CD4-positive, CD25-positive, alpha-beta regulatory T cell (primary cell): ENCODE data around the gene BOC. TPM values are rescaled to one million over a fixed set of nuclear protein-coding genes. Genes with fewer than 3 reads are reported as not detected.

Source experiments
- ATAC-seq, 2 donors: fragments of 150-1000 bp; cut with Tn5 transposase; one replicate each; pipeline ENCODE4 v1.10.0; 2021; ENCODE audit warnings: low read depth in 2 of 2, moderate number of reproducible peaks in 2 of 2, moderate library complexity in 1 of 2
- DNase-seq, 3 donors: peaks; one replicate each; pipeline versions ENCODE4 v3.0.0 to v3.0.0-alpha.2; 2012 to 2022; ENCODE audit warnings: mixed read lengths in 1 of 3
- H3K27ac ChIP-seq: one replicate; pipeline ENCODE4 v1.7.0; 2013; ENCODE audit warnings: mild to moderate bottlenecking, low read length; ENCODE audit not compliant: insufficient read depth, poor library complexity, severe bottlenecking
- H3K27me3 ChIP-seq: one replicate; pipeline ENCODE4 v1.7.0; 2013; ENCODE audit warnings: low read length; ENCODE audit not compliant: control insufficient read depth, insufficient read depth
- H3K36me3 ChIP-seq: one replicate; pipeline ENCODE4 v1.7.0; 2013; ENCODE audit warnings: mild to moderate bottlenecking, low read length, moderate library complexity; ENCODE audit not compliant: control insufficient read depth, insufficient read depth
- H3K4me1 ChIP-seq: 2 replicates; pipeline ENCODE4 v1.7.0; 2013; ENCODE audit warnings: mild to moderate bottlenecking, low read length; ENCODE audit not compliant: insufficient read depth, control insufficient read depth, poor library complexity, severe bottlenecking
- H3K4me3 ChIP-seq: one replicate; pipeline ENCODE4 v1.7.0; 2013; ENCODE audit warnings: low read depth, mild to moderate bottlenecking, low read length, moderate library complexity
- H3K9me3 ChIP-seq, 2 experiments: 1 replicate in 1 of 2; 2 replicates in 1 of 2; pipeline ENCODE4 v1.7.0; 2013; ENCODE audit warnings: low read length in 2 of 2, mild to moderate bottlenecking in 1 of 2, moderate library complexity in 1 of 2; ENCODE audit not compliant: control insufficient read depth in 2 of 2
- H3K27ac Mint-ChIP-seq, 3 donors: one replicate each; pipeline ENCODE4 v1.8.0; 2020 to 2022; ENCODE audit warnings: mild to moderate bottlenecking in 3 of 3, mixed read lengths in 3 of 3, moderate library complexity in 2 of 3
- H3K27me3 Mint-ChIP-seq: one replicate; pipeline ENCODE4 v1.8.0; 2022; ENCODE audit warnings: mild to moderate bottlenecking, mixed read lengths
- H3K36me3 Mint-ChIP-seq: one replicate; pipeline ENCODE4 v1.8.0; 2020; ENCODE audit warnings: mixed read lengths
- H3K4me1 Mint-ChIP-seq, 4 donors: one replicate each; pipeline ENCODE4 v1.8.0; 2020 to 2022; ENCODE audit warnings: mixed read lengths in 4 of 4, mild to moderate bottlenecking in 1 of 4
- H3K4me3 Mint-ChIP-seq, 4 donors: one replicate each; pipeline ENCODE4 v1.8.0; 2020 to 2022; ENCODE audit warnings: mild to moderate bottlenecking in 4 of 4, mixed read lengths in 4 of 4, moderate library complexity in 3 of 4
- H3K9me3 Mint-ChIP-seq, 7 donors: one replicate each; pipeline ENCODE4 v1.8.0; 2020 to 2022; ENCODE audit warnings: mixed read lengths in 7 of 7, mild to moderate bottlenecking in 3 of 7, moderate library complexity in 2 of 7
- polyA plus RNA-seq, 4 donors: library from polyadenylated mRNA; unstranded; fragments of 300-500 nt; fragmentation: Illumina TruSeq; gene quantifications; one replicate each; pipeline ENCODE4 v1.2.3, GENCODE V29; 2021
- total RNA-seq: library from RNA; stranded (reverse); gene quantifications from one replicate; pipeline ENCODE4 v1.2.3, GENCODE V29; 2022

Gene BOC
- total and polyA plus RNA-seq, 5 donors from 2014 or later = not detected

DNA sequence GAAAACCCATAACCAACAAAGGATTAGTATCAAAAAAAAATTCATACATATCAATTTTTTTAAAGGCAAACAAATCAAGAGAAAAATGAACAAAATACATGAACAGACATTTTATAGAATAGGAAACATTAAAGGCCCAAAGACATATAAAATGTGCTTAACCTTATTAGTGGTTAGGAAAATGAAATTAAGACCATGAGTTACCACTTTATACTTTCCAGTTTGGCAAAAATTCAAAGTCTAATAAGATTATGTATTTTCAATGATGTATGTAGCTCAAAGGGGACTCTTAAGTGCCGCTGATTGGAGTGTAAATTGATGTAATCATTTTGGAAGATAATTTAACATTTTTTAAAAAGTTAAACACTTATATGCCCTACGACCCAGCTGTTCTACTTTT, 89.2 kb downstream of the BOC start:
- H3K9me3 ChIP-seq = no peaks in the 10 kb centered on the region
- Mint-ChIP-seq H3K27me3 (no peaks in the 10 kb centered on the region), H3K4me3 (no peak overlapping the region), H3K36me3 (peaks cover 28% of the 10 kb centered on the region), H3K27ac (no peak overlapping the region), H3K4me1 (no peaks in the 10 kb centered on the region), H3K9me3 (peaks cover 0 to 1% (median 0%) of the 10 kb centered on the region in 7 donors)
- H3K4me3 ChIP-seq = no peak overlapping the region
- no peaks in the 10 kb centered on the region for H3K27me3 ChIP-seq
- DNase-seq = no peak
- no peak overlapping the region for H3K27ac ChIP-seq
- H3K36me3 ChIP-seq = peaks cover 2% of the 10 kb centered on the region
- H3K4me1 ChIP-seq = no peaks in the 10 kb centered on the region
- ATAC-seq = no peak

DNA sequence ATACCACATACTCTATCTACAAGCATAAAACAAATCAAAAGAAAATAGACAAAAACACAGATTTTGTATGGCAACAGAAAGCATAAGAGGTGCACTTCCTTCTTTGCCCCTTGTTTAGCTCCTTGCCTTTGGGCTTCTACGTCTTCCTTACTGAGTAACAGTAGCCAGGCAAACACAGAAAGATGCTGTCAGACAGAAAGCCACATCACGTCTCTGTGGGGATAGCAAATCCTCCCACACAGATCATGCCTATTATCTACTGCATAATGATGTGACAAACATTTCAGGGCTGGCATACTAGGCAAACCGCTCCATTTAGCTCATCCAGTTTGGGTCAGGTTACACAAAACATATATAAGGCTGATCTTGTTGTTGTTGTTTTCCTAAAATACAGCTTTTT, 92.7 kb downstream of the BOC start:
- H3K4me1 Mint-ChIP-seq = peaks cover 0 to 2% (median 0%) of the 10 kb centered on the region in 4 donors

DNA sequence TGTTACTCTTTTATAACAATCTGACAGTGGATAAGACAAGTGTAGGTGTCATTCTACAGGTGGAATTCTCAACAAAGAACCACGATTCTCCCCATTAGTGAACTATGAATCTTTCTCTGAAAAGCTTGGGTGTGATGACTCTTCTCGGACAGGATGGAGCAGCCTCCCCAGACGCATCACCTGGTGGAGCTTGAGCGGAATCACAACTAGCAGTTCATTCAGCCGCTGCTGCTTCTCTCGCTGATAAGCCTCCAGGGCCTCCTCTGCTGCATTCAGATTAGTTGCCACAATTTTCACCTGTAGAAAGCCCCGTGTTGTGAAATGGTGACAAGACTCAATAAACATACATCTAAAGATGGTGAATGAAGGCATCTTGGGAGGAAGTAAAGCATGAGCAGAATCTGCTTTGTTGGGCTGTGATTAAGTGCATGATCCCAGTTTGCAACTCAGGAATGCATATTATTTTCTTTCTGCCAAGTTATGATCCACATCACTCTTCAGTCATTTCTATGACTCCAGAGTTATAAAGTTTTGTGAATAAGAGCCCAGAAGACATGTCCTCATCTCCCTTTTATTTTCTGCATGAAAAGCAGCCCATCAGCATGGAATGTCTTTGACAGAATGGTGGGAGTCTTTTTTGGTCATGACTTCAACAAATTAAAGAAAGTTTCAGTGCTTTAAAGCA, 93.6 kb downstream of the BOC start:
- DNase-seq = no peak
- H3K36me3 Mint-ChIP-seq = peaks cover 32% of the 10 kb centered on the region
- H3K36me3 ChIP-seq = peaks cover 2% of the 10 kb centered on the region
- no peaks in the 10 kb centered on the region for H3K9me3 ChIP-seq
- peaks cover 0 to 4% (median 0%) of the 10 kb centered on the region in 4 donors for H3K4me1 Mint-ChIP-seq
- no peaks in the 10 kb centered on the region for H3K27me3 ChIP-seq
- H3K27me3 Mint-ChIP-seq = no peaks in the 10 kb centered on the region
- H3K4me1 ChIP-seq = no peaks in the 10 kb centered on the region
- no peak overlapping the region for H3K4me3 Mint-ChIP-seq
- H3K9me3 Mint-ChIP-seq = no peaks in the 10 kb centered on the region
- no peak overlapping the region for H3K4me3 ChIP-seq
- H3K27ac ChIP-seq = no peak overlapping the region
- no peak for ATAC-seq
- H3K27ac Mint-ChIP-seq = no peak overlapping the region

More for the DNA sequence above, 92.7 kb downstream of the BOC start:
- no peak overlapping the region for H3K27ac Mint-ChIP-seq
- H3K4me3 Mint-ChIP-seq = no peak overlapping the region
- no peaks in the 10 kb centered on the region for H3K27me3 ChIP-seq
- peaks cover 2% of the 10 kb centered on the region for H3K36me3 ChIP-seq
- no peaks in the 10 kb centered on the region for H3K27me3 Mint-ChIP-seq
- H3K4me3 ChIP-seq = no peak overlapping the region
- H3K4me1 ChIP-seq = no peaks in the 10 kb centered on the region
- ATAC-seq (no peak), DNase-seq (no peak)
- no peaks in the 10 kb centered on the region for H3K9me3 ChIP-seq
- no peak overlapping the region for H3K27ac ChIP-seq
- peaks cover 28% of the 10 kb centered on the region for H3K36me3 Mint-ChIP-seq
- H3K9me3 Mint-ChIP-seq = no peaks in the 10 kb centered on the region

DNA sequence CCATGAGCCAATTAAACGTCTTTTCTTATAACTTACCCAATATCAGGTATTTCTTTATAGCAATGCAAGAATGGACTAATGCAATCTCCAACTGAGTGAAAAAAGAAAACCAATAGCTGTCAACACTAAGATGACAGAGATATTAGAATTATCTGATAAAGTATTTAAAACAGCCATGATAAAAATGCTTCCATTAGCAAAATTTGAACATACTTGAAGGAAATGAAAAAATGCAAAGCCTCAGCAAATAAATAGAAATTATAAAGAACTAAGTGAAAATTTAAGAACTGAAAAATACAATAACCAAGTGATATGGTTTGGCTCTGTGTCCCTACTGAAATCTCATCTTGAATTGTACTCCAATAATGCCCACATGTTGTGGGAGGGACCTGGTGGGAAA, 99.6 kb downstream of the BOC start:
- DNase-seq = no peak
- H3K4me1 ChIP-seq = no peaks in the 10 kb centered on the region
- no peaks in the 10 kb centered on the region for H3K27me3 Mint-ChIP-seq
- H3K27me3 ChIP-seq = no peaks in the 10 kb centered on the region
- peaks cover 10 to 11% of the 10 kb centered on the region in 2 experiments for H3K9me3 ChIP-seq
- no peak for ATAC-seq
- peaks cover 0 to 6% (median 2%) of the 10 kb centered on the region in 4 donors for H3K4me1 Mint-ChIP-seq
- no peak overlapping the region for H3K4me3 ChIP-seq
- H3K9me3 Mint-ChIP-seq = peaks cover 0 to 21% (median 12%) of the 10 kb centered on the region in 7 donors
- H3K27ac Mint-ChIP-seq = no peak overlapping the region
- H3K36me3 ChIP-seq = no peaks in the 10 kb centered on the region
- no peak overlapping the region for H3K27ac ChIP-seq
- H3K4me3 Mint-ChIP-seq = no peak overlapping the region
- H3K36me3 Mint-ChIP-seq = peaks cover 51% of the 10 kb centered on the region

DNA sequence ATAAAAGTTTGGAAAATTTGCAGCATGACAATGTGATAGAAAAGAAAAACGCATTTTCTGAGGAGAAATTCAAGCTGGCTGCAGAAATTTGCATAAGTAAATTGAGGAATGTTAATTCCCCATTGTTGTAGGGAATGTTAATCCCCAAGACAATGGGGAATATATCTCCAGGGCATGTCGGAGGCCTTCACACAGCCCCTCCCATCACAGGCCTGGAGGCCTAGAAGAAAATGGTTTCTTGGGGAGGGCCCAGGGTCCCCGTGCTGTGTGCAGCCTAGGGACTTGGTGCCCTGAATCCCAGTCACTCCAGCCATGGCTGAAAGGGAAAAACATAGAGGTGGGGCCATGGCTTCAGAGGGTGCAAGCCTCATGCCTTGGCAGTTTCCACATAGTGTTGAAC, 101.1 kb downstream of the BOC start:
- H3K27me3 Mint-ChIP-seq = no peaks in the 10 kb centered on the region
- Histone ChIP-seq H3K9me3 (peaks cover 13% of the 10 kb centered on the region in 2 experiments), H3K4me1 (no peaks in the 10 kb centered on the region), H3K27ac (no peak overlapping the region), H3K36me3 (no peaks in the 10 kb centered on the region), H3K27me3 (no peaks in the 10 kb centered on the region), H3K4me3 (no peak overlapping the region)
- ATAC-seq (no peak), DNase-seq (no peak)
- peaks cover 0 to 24% (median 13%) of the 10 kb centered on the region in 7 donors for H3K9me3 Mint-ChIP-seq
- H3K4me3 Mint-ChIP-seq = no peak overlapping the region
- H3K27ac Mint-ChIP-seq = no peak overlapping the region
- peaks cover 0 to 6% (median 2%) of the 10 kb centered on the region in 4 donors for H3K4me1 Mint-ChIP-seq
- H3K36me3 Mint-ChIP-seq = peaks cover 47% of the 10 kb centered on the region

DNA sequence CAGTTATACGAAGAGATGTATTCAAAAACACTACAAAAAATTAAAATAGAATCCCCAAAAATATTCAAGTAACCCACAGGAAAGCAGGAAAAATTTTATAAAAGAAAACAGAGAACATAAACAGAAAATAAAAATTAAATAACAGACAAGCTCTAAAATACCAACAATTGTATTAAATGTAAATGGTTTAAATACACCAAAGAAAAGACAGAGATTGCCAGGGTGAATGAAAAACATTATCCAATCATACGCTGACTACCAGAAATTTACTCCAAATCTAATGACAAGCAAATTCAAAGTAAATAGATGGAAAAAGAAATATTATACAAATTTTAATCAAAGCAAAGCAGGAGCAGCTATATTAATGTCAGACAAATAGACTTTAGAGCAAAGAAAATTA, 103.6 kb downstream of the BOC start:
- H3K27me3 ChIP-seq = no peaks in the 10 kb centered on the region
- no peak overlapping the region for H3K4me3 Mint-ChIP-seq
- peaks cover 0 to 6% (median 0%) of the 10 kb centered on the region in 4 donors for H3K4me1 Mint-ChIP-seq
- H3K27ac ChIP-seq = no peak overlapping the region
- DNase-seq = no peak
- no peaks in the 10 kb centered on the region for H3K4me1 ChIP-seq
- H3K27ac Mint-ChIP-seq = no peak overlapping the region
- peaks cover 1 to 24% (median 19%) of the 10 kb centered on the region in 7 donors for H3K9me3 Mint-ChIP-seq
- no peaks in the 10 kb centered on the region for H3K36me3 ChIP-seq
- peaks cover 54% of the 10 kb centered on the region for H3K36me3 Mint-ChIP-seq
- H3K27me3 Mint-ChIP-seq = no peaks in the 10 kb centered on the region
- H3K4me3 ChIP-seq = no peak overlapping the region
- peaks cover 13% of the 10 kb centered on the region in 2 experiments for H3K9me3 ChIP-seq
- no peak for ATAC-seq

DNA sequence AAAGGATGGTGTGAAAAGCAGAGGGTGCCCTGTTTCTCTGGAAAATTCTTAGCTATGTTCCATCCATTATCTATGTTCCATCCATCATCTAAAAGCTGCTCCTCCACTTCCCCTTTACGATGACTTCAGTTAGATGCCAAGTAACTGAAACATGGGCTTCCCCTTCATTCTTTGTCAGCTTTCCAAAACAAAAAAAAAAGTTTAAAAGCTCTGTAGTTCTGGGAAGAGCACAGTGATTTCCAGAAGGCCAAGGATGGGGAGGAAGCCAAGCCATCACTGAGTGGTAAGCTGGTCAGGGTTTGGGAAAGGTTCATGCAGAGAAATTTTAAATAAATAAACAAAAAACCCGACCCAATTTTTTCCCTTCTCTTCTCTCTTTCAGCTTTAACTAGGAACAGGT, 118.4 kb downstream of the BOC start:
- Histone ChIP-seq H3K9me3 (no peaks in the 10 kb centered on the region), H3K36me3 (no peaks in the 10 kb centered on the region), H3K27ac (no peak overlapping the region), H3K4me3 (no peak overlapping the region), H3K4me1 (no peaks in the 10 kb centered on the region), H3K27me3 (no peaks in the 10 kb centered on the region)
- no peak for DNase-seq
- Mint-ChIP-seq H3K4me3 (no peak overlapping the region), H3K36me3 (peaks cover 29% of the 10 kb centered on the region), H3K27ac (no peak overlapping the region), H3K4me1 (no peaks in the 10 kb centered on the region), H3K9me3 (peaks cover 0 to 6% (median 0%) of the 10 kb centered on the region in 7 donors), H3K27me3 (no peaks in the 10 kb centered on the region)
- no peak for ATAC-seq

DNA sequence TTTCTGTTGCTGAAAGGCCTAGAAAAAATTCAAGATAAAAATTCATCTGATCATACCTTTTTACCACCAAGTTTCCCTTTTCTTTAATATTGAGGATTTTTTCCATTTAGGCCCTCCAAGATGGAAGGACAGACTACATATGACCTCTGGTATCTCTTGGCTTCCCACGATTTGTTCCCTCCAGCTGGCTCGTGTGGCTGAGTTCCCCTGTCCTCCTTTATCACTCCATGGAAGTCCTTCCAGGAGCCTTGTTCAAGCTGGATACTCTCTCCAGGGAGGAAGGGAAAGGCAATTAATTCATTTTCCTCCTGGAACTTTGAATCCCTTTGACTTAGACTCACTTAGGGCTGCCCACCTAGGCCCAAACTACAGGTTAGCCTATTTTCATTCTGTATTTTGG, 119.4 kb downstream of the BOC start:
- Histone ChIP-seq H3K27me3 (no peaks in the 10 kb centered on the region), H3K36me3 (no peaks in the 10 kb centered on the region), H3K4me3 (no peak overlapping the region), H3K9me3 (no peaks in the 10 kb centered on the region), H3K4me1 (no peaks in the 10 kb centered on the region), H3K27ac (no peak overlapping the region)
- no peak for DNase-seq
- H3K27ac Mint-ChIP-seq = no peak overlapping the region
- peaks cover 27% of the 10 kb centered on the region for H3K36me3 Mint-ChIP-seq
- H3K4me1 Mint-ChIP-seq = no peaks in the 10 kb centered on the region
- no peak for ATAC-seq
- peaks cover 0 to 6% (median 0%) of the 10 kb centered on the region in 7 donors for H3K9me3 Mint-ChIP-seq
- no peak overlapping the region for H3K4me3 Mint-ChIP-seq
- no peaks in the 10 kb centered on the region for H3K27me3 Mint-ChIP-seq
